Fibroblast of villous mesenchyme (primary cell): ENCODE results near the gene GPR62. TPM values are rescaled to one million over a fixed set of nuclear protein-coding genes. Genes with fewer than 3 reads are reported as not detected.

Experiments
- DNase-seq: peaks from one replicate; pipeline ENCODE4 v3.0.0-alpha.2; 2010; ENCODE audit warnings: low read depth
- H3K4me3 ChIP-seq: 2 replicates; pipeline ENCODE4 v1.5.1; 2011; ENCODE audit warnings: low read depth, mild to moderate bottlenecking, low read length
- CTCF ChIP-seq: IDR thresholded peaks from 2 replicates; pipeline ENCODE4 v1.5.1; 2012; ENCODE audit warnings: low read depth, mild to moderate bottlenecking, low read length; ENCODE audit not compliant: insufficient read depth
- total RNA-seq: library from RNA; depleted of rRNA; stranded (reverse); fragments of >200 nt; gene quantifications from 2 replicates; pipeline ENCODE4 v1.2.3, GENCODE V29; 2012

The GPR62 gene
- total RNA-seq, 1 donor: under 0.01 TPM

- DNase-seq: peak; percentile 18
- peak overlapping the region; percentile 87 for H3K4me3 ChIP-seq
- no peak for TF ChIP-seq CTCF
These were observed 14.3 kb upstream of the GPR62 start for GRCh38 chr3:51940648-51941462.

GRCh38 chr3:51941463-51941797 lies 13.8 kb upstream of the GPR62 start:
- TF ChIP-seq CTCF: no peak
- no peak for DNase-seq
- peak overlapping the region; percentile 87 for H3K4me3 ChIP-seq

GRCh38 chr3:51941798-51942602 lies 13.2 kb upstream of the GPR62 start, which contains the start of the genes PARP3 and RRP9:
TSS of gene PARP3 (plus strand) at chr3:51942363. CDS start at chr3:51943356, 993 bp downstream.
TSS of gene RRP9 (minus strand) at chr3:51941904. CDS start at chr3:51941867, 37 bp downstream.
- DNase-seq: peak; percentile 100
- peak within 1 kb of the TSS; percentile 87 for H3K4me3 ChIP-seq
- TF ChIP-seq CTCF: peak; percentile 99

- no peak for TF ChIP-seq CTCF
- DNase-seq: peak; percentile 51
These were observed 12.4 kb upstream of the GPR62 start for GRCh38 chr3:51942603-51943450.

GRCh38 chr3:51943451-51944391 lies 11.5 kb upstream of the GPR62 start:
- TF ChIP-seq CTCF: no peak
- H3K4me3 ChIP-seq: no peak overlapping the region
- DNase-seq: no peak

More at GRCh38 chr3:51942603-51943450, 12.4 kb upstream of the GPR62 start:
- H3K4me3 ChIP-seq: peak overlapping the region; percentile 51
